OCI-LY3 (cell line): ENCODE measurements around the gene EGR1.
A peak's percentile ranks its signal among the peaks of the same experiment; 100 is the strongest.

Experiments
- H2AFZ ChIP-seq: fragments of 200-600, 300-600 bp; shearing (Covaris generic); 2 replicates; pipeline ENCODE4 v1.6.0; 2014; ENCODE audit warnings: antibody characterized with exemption, low read depth, low read length
- H3K27ac ChIP-seq: fragments of 200-600, 300-600 bp; sonication (generic); 2 replicates; pipeline ENCODE4 v1.5.1; 2014; ENCODE audit warnings: mild to moderate bottlenecking, low read length, moderate library complexity, mixed read lengths
- H3K27me3 ChIP-seq: fragments of 200-600, 300-600 bp; sonication (generic); 2 replicates; pipeline ENCODE4 v1.6.1; 2014; ENCODE audit warnings: low read depth, low read length, mixed read lengths
- H3K36me3 ChIP-seq: fragments of 200-600, 300-600 bp; sonication (generic); replicated peaks from 2 replicates; pipeline ENCODE3; 2014; ENCODE audit warnings: low read depth, low read length, mixed read lengths
- H3K4me1 ChIP-seq: fragments of 300-600, 200-600 bp; sonication (generic); 2 replicates; pipeline ENCODE4 v1.6.1; 2014; ENCODE audit warnings: low read length, mixed read lengths
- H3K4me2 ChIP-seq: fragments of 200-600, 300-600 bp; sonication (generic); 2 replicates; pipeline ENCODE4 v1.6.1; 2014; ENCODE audit warnings: low read length, mixed read lengths
- H3K4me3 ChIP-seq: fragments of 300-600, 200-600 bp; sonication (generic); 2 replicates; pipeline ENCODE4 v1.5.1; 2014; ENCODE audit warnings: antibody characterized with exemption, mild to moderate bottlenecking, low read length, moderate library complexity
- H3K79me2 ChIP-seq: fragments of 300-600, 200-600 bp; shearing (Covaris generic); 2 replicates; pipeline ENCODE4 v1.6.1; 2014; ENCODE audit warnings: mild to moderate bottlenecking, low read length, mixed read lengths
- H3K9ac ChIP-seq: fragments of 300-600, 200-600 bp; shearing (Covaris generic); 2 replicates; pipeline ENCODE4 v1.6.0; 2014; ENCODE audit warnings: mild to moderate bottlenecking, low read length, moderate library complexity
- H3K9me3 ChIP-seq: fragments of 200-600, 300-600 bp; shearing (Covaris generic); 2 replicates; pipeline ENCODE4 v1.6.1; 2014; ENCODE audit warnings: low read length, mixed read lengths; ENCODE audit not compliant: insufficient read depth
- H4K20me1 ChIP-seq: fragments of 200-600, 300-600 bp; sonication (generic); 2 replicates; pipeline ENCODE4 v1.6.1; 2016; ENCODE audit warnings: low read length, mixed read lengths; ENCODE audit not compliant: insufficient read depth
- CTCF ChIP-seq: fragments of 200-600, 300-600 bp; sonication (generic); IDR thresholded peaks from 2 replicates; pipeline ENCODE4 v1.5.1; 2014; ENCODE audit warnings: antibody characterized with exemption, low read length, low read depth
- EZH2phosphoT487 ChIP-seq: fragments of 200-600 bp; shearing (Covaris generic); IDR thresholded peaks from 2 replicates; pipeline ENCODE4 v1.6.1; 2018; ENCODE audit warnings: antibody characterized with exemption, mixed run types, low read depth

Gene EGR1

GRCh38 chr5:138458384-138458783 lies 6.9 kb upstream of the EGR1 start:
- Histone ChIP-seq H3K9ac (no peak overlapping the region), H3K27me3 (no peaks in the 10 kb centered on the region), H3K27ac (no peak overlapping the region), H3K9me3 (no peaks in the 10 kb centered on the region), H4K20me1 (no peaks in the 10 kb centered on the region), H3K79me2 (no peaks in the 10 kb centered on the region), H3K4me2 (no peak overlapping the region), H3K4me1 (peaks cover 11% of the 10 kb centered on the region), H2AFZ (no peak overlapping the region), H3K36me3 (no peaks in the 10 kb centered on the region), H3K4me3 (no peak overlapping the region)
- TF ChIP-seq CTCF (no peak), EZH2phosphoT487 (no peak)

- TF ChIP-seq EZH2phosphoT487 (no peak), CTCF (no peak)
- no peak overlapping the region for H3K4me3 ChIP-seq
- no peaks in the 10 kb centered on the region for H3K27me3 ChIP-seq
- peaks cover 11% of the 10 kb centered on the region for H3K4me1 ChIP-seq
- no peak overlapping the region for H3K9ac ChIP-seq
- H3K36me3 ChIP-seq, result no peaks in the 10 kb centered on the region
- H3K9me3 ChIP-seq, result no peaks in the 10 kb centered on the region
- H3K4me2 ChIP-seq, result no peak overlapping the region
- no peak overlapping the region for H3K27ac ChIP-seq
- peak overlapping the region; percentile 81; the same call in 1 of the 2 replicates for H2AFZ ChIP-seq
- no peaks in the 10 kb centered on the region for H4K20me1 ChIP-seq
- H3K79me2 ChIP-seq, result no peaks in the 10 kb centered on the region
Measured at GRCh38 chr5:138458856-138459255, 6.4 kb upstream of the EGR1 start.

- H4K20me1 ChIP-seq, result no peaks in the 10 kb centered on the region
- H3K4me3 ChIP-seq, result no peak overlapping the region
- no peaks in the 10 kb centered on the region for H3K27me3 ChIP-seq
- H2AFZ ChIP-seq, result peak overlapping the region; percentile 81; the same call in 1 of the 2 replicates
- 0 out of 2 replicates have a peak overlapping the region, but pooled peaks have one; percentile 9 for H3K4me2 ChIP-seq
- H3K9ac ChIP-seq, result no peak overlapping the region
- H3K9me3 ChIP-seq, result no peaks in the 10 kb centered on the region
- no peak overlapping the region for H3K27ac ChIP-seq
- H3K36me3 ChIP-seq, result no peaks in the 10 kb centered on the region
- peaks cover 11% of the 10 kb centered on the region for H3K4me1 ChIP-seq
- no peak for TF ChIP-seq CTCF
- H3K79me2 ChIP-seq, result no peaks in the 10 kb centered on the region
Measured at GRCh38 chr5:138459311-138459933, 5.9 kb upstream of the EGR1 start.

GRCh38 chr5:138460032-138460693 lies 5.1 kb upstream of the EGR1 start:
- Histone ChIP-seq H3K9me3 (no peaks in the 10 kb centered on the region), H3K4me2 (no peak overlapping the region), H3K79me2 (no peaks in the 10 kb centered on the region), H3K4me1 (peaks cover 11% of the 10 kb centered on the region), H3K27me3 (no peaks in the 10 kb centered on the region), H2AFZ (peak overlapping the region; percentile 81; the same call in 1 of the 2 replicates), H3K36me3 (no peaks in the 10 kb centered on the region), H4K20me1 (no peaks in the 10 kb centered on the region), H3K4me3 (no peak overlapping the region), H3K27ac (no peak overlapping the region), H3K9ac (no peak overlapping the region)
- no peak for TF ChIP-seq CTCF
- no peak for TF ChIP-seq EZH2phosphoT487
